ENCODE results near the gene TBC1D10B. TPM values are rescaled to one million over a fixed set of nuclear protein-coding genes. Genes with fewer than 3 reads are reported as not detected.
"Not testable (repeated sequence)": the region's sequence is repeated elsewhere in the genome, so short reads cannot be mapped to it uniquely, and the experiment has no call there.

Gene TBC1D10B
- total RNA-seq, 1 experiment from 2014 or later, result 66.5 TPM

DNA sequence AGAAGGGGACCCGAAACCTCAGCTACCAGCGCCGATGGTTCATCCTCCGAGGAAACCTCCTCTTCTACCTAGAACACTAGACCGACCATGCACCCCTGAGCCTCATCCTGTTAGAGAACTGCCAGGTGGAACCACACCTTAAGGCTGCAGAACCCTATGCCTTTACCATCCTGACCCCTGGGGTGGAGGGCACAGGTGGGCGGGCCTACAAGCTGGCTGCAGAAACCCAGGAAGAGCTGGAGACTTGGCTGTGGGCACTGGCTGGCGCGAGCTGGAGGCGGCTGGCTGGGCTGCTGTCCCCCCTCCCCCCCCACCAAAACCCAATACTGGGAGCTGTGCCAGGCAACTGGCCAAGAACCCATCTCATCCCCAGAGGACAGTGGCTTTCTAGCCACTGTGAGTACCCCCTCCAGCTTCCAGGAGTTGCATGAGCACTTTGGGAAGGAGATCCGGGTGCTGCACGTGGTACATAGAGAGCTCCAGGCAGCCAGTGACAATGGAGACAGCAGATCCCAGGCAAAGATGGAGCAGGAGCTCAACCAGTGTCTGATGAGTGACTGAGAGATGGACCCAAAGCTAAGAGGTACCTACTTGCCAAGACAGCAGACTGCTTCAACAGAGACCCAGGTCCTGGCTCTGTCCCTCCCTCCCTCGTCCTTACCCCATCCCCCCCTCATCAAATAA is 13.8 kb downstream of the TBC1D10B start:
- no peak for DNase-seq (ENCODE audit: low spot score)

DNA sequence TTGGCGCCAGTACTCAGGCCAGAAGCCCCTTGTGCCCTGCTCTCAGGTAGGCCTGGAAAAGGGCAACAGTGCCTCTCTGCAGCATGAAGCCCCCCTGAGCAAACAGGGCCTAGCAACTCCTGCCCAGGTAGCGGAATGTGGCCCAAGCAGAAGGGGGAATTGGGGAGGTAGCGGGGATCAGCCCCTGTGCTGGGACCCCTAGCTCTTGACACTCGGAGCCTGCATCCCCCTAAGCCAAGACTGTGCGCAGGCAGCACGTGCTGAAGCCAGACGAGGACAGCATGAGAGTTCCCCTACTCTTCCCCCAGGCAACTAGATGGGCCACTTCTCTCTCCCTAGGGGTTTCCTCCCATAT is 14.4 kb downstream of the TBC1D10B start:
- DNase-seq (ENCODE audit: low spot score), result no peak

DNA sequence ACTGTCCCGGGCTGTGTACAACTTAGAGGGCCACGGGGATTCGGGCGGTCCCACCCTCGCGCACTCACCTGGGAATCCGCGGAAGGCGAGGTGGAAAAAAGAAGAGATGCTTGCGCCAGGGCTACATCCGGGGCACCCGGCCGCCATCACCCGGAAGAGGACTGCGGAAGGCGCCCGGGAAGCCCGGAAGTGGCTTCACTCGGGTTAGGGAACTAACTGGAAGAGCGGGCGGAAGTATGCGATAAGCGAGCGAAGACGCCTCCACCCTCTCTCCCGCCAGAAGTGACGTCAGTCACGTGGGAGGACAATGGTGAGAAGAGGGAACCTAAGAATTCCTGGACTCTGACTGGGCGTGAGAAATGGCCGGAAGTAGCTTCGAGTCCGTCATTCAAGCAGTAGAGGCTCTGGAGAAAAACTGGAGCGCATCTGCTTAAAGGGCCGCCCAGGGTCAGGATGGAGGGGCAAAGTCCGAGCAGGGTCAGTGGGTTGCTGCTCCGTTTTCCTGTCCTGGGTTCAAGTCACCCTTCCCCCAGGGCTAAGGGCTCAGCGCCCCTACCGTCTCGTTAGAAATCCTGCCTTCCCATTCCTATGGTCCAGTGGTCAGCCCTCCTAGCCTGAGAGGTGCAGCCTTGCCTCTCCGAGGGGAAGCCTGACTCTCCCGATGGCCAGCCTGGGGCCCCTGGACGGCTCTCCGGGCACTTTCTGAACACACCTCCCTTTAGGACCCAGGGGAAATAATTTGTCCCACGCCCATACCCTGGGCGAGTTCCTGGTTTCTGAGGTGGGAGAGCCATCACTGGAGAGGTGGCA is 14.9 kb downstream of the TBC1D10B start, which contains the start of gene CD2BP2:
TSS of gene CD2BP2 (minus strand) at position 165 of the 810 bp plus-strand sequence. CDS start 627 bp downstream, outside the sequence.
- DNase-seq (ENCODE audit: low spot score), result peak; percentile 99

DNA sequence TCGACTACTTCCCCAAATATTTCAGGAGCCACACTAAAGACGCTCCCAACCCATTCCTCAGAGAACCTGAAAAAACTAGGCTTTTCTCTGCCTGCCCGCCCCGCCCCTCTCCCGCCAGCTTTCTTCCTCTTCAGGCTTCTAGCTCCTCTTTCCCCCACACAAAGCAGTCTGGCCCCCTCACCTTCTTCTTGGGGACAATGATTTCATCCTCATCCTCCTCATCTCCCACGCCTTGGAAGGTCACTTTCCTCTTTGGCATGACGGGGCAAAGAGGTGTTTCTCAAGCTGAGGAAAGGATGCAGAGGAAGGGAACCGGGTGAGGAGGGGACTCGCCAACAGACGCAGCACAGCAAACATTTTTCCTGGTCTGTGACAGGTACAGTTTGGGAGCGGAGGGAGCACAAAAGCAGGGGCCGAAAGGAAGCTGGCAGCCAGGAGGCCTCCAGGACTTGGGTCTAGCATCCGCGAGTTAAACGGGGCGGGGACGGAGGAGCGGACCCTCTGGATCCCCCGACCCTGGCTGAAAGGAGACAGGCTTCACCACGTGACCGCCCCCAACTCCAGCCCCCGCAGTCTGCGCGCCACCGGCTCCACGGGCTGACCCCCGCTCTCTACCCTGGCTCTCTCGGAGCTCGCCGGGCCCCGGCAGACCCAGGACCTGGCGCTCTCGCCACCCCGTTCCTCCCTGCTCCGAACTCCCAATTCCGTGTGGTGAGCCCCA is 15.7 kb downstream of the TBC1D10B start:
- DNase-seq (ENCODE audit: low spot score), result peak; percentile 24

DNA sequence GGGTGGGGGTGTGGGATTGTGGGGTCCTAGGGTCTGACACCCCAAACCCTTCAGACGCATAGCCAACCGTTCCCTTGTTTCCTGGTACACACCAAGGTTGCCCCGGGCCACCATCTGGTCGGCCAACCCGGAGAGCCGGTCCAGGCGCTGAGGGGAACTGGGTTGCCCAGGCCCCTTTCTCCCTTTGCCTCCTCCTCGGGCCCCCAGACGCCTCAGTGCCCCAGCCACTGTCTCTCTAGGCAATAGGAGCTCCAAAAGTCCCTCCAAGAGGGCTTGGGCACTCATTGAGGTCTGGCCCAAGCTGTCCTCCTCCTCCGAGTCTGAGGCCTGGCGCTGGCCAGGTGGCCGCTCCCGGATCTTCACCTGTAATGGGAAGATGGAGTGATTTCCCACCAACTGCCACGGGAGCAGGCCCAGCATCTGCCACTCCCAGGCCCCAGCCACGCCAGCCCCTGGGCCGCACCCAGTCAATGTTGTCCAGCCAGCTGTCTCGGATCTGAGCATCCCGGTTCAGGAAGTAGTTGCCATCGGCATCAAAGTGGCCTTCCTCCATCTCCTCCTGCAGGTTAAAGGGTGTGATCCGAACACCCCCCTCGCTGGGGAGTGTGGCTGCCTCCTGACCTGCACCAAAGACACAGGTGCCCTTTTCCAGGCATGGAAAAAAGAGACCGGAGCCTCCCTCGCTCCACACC is 16.7 kb downstream of the TBC1D10B start:
- DNase-seq (ENCODE audit: low spot score), result no peak

DNA sequence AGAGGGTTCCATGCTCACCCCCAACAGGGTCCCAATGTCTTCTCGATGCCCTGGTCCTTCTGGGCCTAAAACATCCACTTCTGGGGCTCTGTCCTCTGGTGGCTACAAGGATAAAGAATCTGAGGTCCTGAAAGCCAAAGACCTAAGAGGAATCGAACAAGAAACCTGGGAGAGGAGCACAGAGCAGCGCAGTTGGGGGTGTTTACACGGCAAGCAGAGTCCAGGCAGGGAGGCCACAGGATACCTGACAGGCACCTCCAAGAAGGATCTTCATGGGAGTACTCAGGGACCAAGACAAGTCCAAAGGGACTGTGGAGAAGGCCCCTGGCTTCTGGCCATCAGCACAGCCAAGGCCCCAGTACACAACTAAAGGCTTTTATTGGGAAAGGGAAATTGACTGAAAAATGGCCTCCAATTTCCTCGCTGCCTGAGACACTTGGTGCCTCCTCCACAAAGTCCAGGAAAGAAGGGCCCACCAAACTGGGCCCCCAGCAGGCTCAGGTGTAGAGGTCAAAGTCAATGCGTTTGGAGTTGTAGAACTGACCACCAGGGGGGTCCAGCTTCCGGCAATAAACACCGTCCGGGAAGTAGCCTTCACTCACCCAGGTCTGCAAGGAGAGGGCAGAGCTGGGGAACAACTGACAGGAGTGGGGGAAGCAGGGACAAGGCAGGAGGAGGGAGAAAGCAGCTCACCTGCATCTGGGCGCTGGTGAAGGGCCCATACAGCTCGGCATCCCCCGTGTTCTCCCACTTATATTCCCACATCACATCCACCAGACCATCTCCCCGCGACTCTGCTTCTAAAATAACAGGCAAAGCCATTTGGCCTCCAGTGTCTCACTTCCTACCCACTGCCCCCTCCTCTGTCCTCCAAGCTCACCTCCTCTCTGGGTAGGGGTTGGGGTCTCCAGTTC is 17.5 kb downstream of the TBC1D10B start:
- no peak for DNase-seq (ENCODE audit: low spot score)

DNA sequence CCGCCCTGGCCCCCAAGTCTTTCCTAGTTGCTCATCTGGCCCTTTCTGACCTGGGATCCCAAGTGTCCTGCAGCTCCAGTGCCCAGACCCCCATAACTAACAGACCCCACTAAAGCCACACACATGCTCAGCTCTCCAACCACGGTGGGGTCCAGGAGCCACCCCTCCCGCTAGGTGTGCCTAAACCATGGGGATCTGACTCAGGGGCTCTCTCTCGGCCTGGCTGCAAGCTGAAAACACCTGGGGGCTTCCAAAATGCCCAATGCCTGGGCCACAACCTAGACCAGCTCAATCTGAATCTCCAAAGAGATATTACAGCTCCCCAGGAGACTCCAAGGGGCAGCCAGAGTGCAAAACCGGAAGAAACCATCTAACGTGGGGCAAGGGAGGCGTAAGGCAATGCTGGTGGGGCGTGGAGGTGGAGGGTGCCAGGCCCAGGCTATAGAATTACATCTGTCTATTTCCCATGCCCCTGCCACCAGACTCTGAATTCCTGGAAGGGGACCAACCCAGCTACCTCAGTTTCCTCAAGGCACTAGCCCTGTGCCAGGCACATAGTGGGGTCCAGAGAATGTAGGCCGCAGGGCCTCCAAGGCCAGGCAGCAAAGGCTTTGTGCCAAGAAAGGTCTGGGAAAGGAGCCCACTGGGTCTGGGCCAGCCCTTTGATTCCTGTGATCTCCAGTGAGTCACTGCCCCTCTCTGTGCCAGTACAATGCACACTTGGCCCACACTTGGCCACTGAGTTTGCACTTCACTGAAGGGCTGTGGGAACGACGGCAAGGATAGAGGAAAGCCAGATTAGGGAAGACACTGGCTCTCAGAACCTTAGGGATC is 18.5 kb downstream of the TBC1D10B start:
- no peak for DNase-seq (ENCODE audit: low spot score)

DNA sequence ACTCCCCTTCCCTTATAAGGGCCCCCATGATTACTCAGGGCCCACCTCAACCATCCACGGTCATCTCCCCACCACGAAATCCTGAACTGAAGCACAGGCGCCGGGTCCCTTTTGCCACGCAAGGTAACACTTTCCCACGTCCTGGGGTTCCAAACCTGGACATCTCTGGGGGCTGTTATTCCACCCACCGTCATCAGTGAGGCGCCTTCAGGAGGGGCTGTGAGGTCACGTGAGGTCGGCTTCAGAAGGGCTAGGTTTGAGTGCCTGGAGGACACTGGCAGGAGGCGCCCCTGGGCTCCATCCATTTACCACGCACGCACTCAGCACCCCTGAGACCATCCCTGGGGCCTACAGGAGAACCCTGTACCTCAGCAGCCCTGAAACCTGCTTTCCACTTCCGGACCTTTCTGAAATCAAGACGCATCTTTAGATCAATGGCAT is 19.3 kb downstream of the TBC1D10B start:
- DNase-seq (ENCODE audit: low spot score), result no peak

DNA sequence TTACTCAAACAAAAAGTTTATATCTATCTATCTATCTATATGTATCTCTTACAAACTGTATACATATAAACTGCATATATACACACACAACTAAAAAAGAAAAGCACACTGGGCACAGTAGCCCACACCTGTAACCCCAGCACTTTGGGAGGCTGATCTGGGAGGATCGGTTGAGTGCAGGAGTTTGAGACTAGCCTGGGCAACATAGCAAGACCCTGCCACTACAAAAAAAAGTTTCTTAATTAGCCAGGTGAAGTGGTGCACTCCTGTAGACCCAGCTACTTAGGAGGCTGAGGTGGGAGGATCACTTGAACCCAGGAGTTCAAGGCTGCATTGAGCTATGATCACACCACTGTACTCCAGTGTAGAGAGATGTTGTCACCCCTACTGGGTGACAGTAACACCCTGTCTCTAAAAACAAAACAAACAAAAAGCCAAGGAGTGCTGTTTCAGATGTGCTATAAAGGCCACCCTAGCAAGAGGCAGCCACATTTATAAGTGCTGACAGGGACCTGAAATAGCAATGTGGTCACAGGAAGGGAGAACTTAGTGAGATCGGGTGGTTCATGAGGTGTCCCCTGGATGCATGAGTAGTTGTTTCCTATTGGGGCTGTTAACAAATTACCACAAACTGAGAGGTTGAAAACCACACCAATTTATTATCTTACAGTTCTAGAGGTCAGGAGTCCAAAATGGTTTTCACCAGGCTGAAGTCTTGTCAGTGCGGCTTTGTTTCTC is 20.0 kb downstream of the TBC1D10B start:
- DNase-seq (ENCODE audit: low spot score), result no peak

DNA sequence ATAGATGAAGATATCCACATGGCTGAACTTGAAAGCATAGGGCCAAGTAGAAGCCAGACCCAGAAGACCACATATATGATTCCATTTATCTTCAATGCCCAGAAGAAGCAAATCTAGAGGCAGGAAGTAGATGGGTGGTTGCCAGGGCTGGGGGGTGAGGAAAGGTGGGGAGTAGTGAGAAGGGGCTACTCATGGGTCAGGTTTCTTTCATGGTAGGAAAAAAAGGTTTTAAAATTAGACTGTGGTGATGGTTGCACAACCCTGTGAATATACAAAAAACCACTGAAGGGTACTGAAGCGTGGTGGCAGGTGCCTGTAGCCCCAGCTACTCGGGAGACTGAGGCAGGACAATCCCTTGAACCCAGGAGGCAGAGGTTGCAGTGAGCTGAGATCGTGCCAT is 20.6 kb downstream of the TBC1D10B start:
- DNase-seq (ENCODE audit: low spot score), result no peak

DNA sequence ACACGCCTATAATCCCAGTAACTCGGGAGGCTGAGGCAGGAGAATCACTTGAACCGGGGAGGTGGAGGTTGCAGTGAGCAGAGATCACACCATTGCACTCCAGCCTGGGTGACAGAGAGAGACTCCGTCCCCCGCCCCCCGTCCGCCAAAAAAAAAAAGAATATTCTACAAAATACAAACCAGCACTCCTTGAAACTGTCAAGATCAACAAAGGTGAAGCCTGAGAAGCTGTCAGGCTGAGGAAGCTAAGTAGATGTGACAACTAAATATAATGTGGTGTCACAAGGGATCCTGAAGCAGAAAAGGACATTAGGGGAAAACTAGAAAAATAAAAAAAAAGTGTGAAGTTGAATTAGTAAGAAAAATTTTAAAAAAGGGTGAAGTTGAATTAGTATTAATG is 21.4 kb downstream of the TBC1D10B start:
- DNase-seq (ENCODE audit: low spot score), result no peak

DNA sequence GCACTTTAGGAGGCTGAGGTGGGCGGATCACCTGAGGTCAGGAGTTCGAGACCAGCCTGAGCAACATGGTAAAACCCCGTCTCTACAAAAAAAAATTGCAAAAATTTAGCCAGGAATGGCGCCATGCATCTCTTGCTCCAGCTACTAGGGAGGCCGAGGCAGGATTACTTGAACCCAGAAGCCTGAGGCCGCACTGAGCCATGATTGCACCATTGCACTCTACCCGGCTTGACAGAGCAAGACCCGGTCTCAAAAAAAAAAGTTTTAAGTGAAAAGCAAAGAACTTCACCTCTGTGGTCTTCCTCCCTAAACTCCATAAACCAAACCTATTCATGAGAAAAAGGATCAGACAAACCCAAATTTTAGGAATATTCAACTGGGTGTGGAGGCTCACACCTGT is 22.2 kb downstream of the TBC1D10B start:
- no peak for DNase-seq (ENCODE audit: low spot score)

DNA sequence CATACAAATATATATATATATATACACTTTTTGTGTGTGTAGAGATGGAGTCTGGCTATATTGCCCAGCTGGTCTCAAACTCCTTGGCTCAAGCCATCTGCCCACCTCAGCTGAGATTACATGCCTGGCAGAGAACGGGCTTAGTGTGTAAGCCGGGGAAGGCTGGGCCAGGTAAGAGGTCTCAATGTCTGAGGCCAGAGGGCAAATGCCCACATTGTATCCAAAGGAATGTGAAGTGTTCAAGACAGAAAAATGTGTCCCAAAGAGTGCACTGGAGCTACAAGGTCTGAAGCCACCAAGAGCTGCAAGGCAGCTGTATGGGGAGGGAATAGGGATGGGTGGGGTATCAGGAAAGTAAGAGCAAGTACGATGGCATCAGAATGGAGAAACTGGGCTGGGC is 24.0 kb downstream of the TBC1D10B start:
- DNase-seq (ENCODE audit: low spot score), result no peak

DNA sequence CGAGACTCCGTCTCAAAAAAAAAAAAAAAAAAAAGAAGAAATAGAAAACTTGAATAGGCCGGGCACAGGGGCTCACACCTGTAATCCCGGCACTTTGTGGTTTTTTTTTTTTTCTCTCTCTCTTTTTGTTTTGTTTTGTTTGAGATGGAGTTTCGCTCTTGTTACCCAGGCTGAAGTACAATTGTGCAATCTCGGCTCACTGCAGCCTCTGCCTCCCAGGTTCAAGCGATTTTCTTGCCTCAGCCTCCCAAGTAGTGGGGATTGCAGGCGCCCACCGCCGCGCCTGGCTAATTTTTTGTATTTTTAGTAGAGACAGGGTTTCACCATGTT is 26.8 kb downstream of the TBC1D10B start:
- not testable (repeated sequence) for DNase-seq (ENCODE audit: low spot score)

DNA sequence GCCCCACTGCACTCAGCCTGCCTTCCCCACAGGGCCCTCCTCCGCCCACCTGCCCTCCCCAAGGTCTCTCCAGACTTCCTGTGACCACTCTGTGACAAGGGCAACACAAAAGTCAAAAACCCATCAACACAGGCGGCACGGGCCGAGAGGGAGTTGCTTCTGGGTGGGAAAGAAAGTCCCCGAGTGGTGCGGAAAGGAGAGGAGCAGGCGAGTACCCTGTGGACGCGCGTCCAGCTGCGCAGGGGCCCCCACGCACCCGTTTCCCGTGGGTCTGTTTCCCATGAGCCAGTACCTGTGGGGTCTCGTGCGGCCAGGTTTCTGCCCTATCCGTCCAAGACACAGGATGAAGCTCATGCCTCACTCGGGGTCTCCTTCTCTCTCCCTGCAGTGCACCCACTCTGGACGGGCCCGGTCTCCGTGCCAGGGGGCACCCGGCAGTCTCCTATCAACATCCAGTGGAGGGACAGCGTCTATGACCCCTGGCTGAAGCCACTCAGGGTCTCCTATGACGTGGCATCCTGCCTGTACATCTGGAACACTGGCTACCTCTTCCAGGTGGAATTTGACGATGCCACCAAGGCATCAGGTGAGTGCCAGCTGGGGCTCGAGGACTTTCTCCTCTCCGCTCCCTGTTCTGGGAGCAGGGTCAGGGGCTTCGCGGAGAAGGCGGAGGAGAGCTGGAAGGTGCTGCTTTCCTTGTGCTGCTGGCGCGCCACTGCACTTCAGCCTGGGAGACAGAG is 27.4 kb downstream of the TBC1D10B start:
- DNase-seq (ENCODE audit: low spot score), result no peak

DNA sequence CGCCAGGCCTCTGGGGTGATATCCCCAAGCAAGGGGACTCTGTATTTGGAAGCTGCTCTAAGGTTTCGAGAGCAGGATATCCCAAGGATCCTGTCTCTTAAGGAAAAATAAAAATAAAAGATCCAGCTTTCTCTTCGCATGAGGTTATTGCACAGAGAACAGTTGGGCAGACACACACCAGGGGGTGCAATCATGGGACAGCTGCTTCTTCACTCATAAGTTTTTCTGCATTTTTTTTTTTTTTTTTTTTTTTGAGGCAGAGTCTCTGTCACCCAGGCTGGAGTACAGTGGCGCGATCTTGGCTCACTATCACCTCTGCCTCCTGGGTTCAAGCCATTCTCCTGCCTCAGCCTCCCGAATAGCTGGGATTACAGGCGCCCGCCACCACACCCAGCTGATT is 28.3 kb downstream of the TBC1D10B start:
- DNase-seq (ENCODE audit: low spot score), result not testable (repeated sequence)

DNA sequence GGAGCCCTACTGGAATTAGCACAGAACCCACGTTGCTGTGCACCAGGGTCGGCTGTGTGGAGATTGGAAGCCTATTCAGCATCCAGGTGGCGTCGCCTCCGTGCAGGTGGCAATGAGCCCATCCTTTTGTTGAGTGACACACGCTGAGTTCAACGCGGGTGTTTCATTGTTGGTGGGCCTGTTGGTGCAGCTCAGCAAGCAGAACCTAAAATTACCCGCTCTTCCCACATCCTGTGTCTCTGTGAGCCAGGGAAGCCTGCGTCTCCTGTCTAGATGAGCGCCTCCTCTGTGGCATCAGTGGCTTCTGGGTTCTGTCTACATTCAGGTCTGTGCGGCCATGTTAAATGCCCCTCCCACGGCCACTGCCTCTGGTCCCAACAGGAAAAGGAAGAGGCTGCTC is 29.7 kb downstream of the TBC1D10B start:
- DNase-seq (ENCODE audit: low spot score), result no peak

DNA sequence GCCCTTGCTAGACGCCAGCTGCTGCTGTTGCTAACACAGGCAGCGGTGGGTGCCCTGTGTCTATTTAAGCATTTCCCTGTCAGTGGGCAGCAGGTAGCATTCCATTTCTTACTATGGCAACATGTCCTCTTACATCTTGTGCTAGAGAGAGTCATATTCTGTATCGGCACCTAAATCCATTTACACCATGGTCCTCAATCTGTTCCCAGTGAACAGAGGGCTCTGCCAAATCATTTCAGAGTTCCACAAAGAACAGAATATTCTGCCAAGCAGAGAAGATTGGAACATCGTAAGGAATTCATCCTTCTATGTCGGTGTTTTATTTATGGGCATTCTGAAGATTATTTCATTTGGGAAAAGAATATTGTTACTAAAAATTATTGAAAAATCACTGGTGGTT is 31.6 kb downstream of the TBC1D10B start:
- not testable (repeated sequence) for DNase-seq (ENCODE audit: low spot score)
